Ureter (tissue), 1 donor: ENCODE results near the gene HHIPL1. TPM values are rescaled to one million over a fixed set of nuclear protein-coding genes. Genes with fewer than 3 reads are reported as not detected.

Experiments used
- DNase-seq: peaks from one replicate; pipeline ENCODE4 v3.0.0-alpha.2; 2020; ENCODE audit warnings: low spot score
- total RNA-seq: library from RNA; stranded (reverse); gene quantifications from one replicate; pipeline ENCODE4 v1.2.4, GENCODE V29; 2023
- donor health status: DM: yes; HTN: yes; CAD: no.

The HHIPL1 gene
- total RNA-seq, 1 donor from 2014 or later: 2.4 TPM

DNA sequence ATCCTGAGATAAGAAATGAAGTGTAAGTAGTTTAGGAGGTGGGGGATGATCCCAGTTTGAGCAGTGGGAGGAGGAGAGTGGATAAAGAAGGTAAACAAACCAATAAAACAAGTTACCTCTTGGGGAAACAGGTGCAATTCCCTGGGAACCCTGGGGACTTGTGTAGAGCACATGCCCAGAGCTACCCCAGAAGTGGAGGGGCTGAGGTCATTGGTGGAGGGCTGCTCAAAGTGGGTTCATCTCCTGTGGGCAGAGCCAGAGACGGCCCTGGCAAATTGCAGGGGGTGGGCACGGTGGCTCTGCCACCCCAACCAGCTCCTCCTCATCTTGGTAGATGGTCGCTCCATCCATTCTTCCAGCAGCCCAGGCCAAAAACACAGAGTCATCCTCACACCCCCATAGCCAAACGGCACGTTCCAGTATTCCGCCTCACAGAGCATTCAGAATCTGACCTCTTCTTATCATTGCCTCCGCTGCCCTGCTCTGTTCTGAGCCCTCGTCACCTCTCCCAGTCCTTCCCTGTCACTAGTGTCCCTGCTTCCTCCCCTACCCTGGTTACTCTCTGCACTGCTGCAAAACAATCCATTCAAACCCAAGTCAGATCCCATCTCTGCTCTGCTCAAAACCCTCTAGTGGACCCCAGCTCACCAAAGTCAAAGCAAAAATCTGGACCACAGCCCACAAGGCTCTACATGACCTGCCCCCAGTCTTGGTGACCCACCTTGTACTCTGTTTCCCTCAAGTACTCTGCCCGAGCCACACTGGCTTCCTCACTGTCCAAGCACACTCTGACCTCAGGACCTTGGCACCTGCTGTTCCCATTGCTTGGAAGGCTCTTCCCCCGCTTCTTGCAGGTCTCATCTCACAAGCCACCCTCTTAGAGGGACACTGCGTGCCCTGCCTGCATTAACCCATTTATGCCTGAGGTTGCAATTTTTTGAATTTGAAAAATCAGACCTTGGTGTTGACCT is 44.6 kb downstream of the HHIPL1 start:
- DNase-seq: no peak

DNA sequence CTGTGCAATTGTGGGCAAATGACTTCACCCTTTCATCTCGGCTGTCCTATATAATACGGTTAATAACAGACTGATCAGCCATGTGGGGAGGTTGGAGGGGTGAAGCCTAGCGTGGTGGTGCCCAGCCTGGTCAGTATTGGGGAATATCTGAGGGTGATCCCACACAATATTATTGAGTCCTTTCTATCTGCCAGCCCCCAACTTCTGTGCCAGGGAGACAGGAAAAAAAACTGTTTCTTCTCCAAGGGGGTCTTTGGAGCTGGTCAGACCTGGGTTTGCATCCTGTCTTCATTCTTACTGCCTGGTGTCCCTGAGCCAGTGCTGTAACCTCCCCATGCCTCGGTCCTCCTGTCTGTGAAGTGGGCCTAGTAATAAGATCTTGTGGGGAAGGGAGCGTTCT is 45.7 kb downstream of the HHIPL1 start:
- no peak for DNase-seq

DNA sequence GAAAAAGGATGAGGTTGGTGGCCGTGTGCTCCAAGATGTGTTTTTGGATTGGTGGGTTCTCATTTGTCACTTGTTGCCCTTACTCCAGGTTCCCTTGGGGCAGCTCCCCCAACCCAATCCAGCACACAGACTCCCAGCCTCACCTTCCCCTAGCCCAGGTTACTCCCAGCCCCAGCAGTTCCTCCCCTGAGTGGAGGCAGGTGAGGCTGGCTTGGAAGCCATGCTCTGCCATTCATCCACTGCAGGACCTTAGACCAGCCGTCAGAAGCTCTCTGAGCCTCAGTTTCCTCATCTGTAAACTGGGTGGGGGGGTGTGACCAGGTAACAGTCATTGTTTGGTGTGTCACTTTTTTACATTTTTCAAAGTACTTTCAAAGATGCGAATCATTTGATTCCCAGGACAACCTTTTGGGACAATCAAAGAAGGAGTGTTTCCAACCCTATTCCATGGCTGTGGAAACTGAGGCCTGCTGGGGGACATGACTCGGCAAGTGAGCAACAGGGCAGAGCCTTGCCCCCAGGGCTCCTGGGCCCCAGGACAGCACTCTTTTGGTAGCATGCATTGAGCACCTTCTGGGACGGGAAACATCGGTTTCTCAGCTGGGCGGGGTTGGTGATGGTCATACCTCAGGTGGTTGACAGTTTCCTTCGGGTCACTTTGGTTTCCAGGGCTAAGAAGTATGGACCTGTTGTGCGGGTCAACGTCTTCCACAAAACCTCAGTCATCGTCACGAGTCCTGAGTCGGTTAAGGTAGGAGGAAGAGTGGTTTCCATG is 46.4 kb downstream of the HHIPL1 start:
- no peak for DNase-seq

DNA sequence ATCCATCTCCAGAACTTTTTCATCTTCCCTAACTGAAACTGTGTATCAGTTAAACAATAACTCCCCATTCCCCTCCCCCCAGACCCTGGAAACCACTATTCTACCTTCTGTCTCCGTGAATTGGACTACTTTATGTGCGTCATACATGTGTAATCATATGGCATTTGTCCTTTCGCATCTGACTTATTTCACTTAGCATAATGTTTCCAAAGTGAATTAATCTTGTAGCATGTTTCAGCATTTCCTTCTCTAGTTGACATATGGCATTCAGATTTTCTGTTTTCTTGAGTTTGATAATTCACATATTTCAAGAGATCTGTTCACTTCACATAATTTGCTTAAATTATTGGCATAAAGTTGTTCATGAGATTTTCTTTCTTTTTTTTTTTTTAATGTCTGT is 49.0 kb downstream of the HHIPL1 start:
- DNase-seq: no peak

DNA sequence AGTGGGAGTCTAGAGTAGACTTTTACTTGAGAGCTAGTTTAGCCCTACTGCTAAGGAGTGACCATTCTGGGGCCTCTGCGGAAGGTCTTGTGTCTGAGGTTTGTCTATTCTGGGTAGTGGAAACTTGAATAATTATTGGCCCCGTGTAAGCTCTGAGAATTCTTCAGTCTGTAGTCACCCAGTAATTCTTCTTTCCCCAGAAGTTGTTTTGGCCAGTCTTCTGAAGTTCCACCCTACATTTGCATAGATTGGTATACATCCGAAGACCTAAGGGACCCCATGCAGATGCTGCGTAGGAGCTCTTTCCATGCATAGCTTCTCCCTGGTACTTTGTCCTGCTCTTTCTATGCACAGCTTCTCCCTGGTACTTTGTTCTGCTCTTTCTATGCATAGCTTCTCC is 52.0 kb downstream of the HHIPL1 start:
- DNase-seq: no peak

DNA sequence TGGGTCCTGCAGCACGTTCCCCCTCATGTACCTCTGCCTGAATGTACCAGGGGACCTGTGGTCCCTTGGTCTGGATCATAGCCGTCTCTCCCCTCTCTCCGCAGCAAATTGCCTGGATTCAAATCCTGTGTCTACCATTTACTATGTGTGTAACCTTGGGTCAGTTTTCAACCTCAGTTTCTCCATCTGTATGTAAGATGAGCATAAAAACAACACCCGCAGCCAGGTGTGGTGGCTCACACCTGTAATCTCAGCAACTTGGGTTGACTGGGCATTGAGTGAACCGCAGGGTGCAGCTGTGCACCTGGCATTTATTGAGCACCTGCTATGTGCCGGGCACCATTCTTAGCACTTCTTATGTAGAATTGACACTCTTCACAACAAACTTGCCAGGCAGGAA is 53.3 kb downstream of the HHIPL1 start:
- no peak for DNase-seq

DNA sequence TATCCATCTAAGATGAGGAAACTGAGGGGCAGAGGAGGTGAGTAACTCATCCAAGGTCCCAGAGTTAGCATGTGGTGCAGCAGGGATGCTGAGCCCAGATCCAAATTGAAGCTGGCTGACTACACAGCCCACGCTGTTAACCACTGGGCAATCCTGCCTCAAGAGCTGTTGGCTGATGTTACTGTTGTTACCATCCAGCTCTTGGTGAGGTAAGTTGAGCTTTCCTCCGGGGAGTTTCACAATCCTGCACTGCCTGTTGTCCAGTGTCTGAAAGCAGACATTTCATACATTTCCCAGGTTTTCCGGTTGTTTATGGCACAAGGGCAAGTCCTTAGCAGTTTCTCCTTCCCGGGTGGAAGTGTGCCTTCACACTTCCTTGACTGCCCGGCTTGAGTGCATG is 53.7 kb downstream of the HHIPL1 start:
- DNase-seq: no peak

DNA sequence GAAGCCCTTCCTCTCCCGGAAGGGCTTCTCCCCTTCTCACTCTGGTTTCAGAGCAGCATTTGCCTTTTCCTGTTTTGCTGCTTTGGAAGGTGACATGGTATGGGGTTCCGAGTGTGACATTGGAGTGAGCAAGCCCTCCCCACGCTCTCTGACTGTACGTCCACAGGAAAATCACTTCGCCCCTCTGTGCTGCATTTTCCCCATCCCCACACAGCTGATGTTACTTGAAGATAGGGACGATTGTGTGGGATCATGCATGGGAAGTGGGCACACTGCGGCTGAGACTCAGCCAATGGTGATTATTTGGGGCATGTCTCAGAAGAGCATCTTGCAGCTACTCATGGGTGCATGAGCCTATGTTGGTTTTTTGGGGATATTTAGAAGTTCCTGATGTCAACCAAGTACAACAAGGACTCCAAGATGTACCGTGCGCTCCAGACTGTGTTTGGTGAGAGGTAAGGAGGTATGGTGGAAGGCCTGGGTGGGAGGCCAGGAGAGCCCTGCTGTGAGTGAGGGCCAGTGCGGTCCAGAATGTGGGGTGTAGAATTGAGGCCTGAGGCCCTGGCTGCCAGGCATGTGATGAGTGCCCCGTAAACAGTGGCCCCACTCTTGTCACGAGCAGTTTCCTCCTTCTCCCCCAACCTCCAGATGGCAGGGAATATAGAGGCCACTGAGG is 54.3 kb downstream of the HHIPL1 start:
- DNase-seq: no peak

DNA sequence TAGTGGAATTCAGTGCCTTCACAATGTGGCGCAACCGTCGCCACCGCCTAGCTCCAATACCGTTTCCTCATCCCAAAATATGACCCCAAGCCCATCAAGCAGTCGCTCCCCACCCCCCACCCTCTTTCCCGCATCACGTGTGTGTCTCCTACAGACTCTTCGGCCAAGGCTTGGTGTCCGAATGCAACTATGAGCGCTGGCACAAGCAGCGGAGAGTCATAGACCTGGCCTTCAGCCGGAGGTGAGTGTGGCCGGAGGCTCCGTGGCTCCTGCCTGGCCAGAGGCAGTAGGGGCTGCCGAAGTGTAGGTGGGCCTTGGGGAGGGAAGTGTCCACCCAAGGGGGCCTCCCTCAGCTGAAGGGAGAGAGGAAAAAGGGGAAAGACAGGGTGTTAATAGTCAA is 54.9 kb downstream of the HHIPL1 start:
- DNase-seq: no peak

DNA sequence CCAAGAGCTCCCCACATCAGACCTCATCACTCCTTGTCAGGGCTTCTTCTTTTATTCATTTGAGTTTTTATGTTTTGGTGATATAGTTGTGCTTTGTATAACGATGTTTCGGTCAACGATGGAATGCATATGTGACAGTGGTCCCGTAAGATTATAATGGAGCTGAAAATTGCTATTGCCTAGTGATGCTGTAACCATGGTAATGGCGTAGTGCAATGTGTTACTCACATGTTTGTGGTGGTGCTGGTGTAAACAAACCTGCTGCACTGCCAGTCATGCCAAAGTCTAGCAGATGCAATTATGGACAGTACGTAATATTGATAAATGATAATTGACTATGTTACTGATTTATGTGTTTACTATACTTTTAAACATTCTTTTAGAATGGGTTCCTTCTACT is 55.5 kb downstream of the HHIPL1 start:
- no peak for DNase-seq

DNA sequence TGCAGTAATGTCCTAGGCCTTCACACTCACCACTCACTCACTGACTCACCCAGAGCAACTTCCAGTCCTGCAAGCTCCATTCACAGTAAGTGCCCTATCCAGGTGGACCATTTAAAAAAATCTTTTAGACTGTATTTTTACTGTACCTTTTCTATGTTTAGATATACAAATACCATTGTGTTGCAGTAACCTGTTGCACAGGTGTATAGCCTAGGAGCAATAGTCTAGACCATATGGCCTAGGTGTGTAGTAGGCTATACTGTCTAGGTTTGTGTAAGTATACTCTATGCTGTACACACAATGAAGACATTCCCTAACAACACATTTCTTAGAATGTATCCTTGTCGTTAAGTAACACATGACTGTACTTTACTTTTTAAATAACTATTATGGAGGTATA is 56.3 kb downstream of the HHIPL1 start:
- no peak for DNase-seq

DNA sequence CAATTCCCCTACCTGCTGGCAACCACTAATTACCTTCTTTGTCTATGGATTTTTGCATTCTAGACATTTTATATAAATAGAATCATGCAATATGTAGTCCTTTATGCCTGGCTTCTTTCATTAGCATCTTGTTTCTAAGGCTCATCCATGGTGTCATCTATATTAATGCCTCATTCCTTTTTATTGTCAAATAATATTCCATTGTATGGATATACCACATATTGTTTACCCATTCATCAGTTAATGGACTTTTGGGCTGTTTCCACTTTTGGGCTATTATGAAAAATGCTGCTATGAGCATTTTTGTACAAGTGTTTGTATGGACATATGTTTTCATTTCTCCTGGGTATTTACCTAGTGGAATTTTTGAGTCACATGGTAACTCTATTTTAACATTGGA is 57.2 kb downstream of the HHIPL1 start:
- DNase-seq: no peak

DNA sequence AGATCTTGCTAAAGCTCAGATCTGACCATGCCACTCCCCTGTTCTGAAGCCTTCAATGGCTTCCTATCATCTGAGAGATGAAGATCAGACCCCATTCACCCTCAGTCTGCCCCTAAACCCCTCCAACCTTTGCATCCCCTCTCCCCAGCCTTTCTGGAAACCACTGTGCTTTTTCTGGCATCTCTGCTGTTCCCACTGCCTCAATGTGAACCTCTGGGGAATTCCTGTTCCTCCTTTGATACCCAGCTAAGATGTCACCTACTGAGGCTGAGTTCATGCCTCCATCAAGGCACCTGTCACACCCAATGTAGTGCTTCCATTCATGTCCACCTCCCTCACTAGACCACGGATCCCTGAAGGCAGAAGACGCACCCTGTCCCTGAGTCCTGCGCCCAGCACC is 58.5 kb downstream of the HHIPL1 start:
- DNase-seq: no peak

DNA sequence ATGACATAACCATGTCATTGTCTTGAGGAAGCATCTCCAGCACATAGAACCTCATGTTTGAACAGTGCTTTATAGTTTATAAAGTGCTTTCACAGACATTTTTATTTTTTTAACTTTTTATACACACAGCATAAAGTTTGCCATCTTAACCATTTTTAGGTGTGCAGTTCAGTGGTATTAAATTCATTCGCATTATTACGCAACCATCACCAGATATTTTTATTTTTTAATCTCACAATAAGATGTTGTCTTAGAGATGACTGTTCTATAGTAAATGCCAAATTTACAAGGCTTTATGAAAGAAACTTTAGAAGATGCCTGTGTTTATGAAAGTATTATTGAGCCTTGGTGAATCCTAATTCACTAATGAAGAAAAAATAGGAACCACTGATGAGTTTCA is 59.1 kb downstream of the HHIPL1 start:
- DNase-seq: no peak

DNA sequence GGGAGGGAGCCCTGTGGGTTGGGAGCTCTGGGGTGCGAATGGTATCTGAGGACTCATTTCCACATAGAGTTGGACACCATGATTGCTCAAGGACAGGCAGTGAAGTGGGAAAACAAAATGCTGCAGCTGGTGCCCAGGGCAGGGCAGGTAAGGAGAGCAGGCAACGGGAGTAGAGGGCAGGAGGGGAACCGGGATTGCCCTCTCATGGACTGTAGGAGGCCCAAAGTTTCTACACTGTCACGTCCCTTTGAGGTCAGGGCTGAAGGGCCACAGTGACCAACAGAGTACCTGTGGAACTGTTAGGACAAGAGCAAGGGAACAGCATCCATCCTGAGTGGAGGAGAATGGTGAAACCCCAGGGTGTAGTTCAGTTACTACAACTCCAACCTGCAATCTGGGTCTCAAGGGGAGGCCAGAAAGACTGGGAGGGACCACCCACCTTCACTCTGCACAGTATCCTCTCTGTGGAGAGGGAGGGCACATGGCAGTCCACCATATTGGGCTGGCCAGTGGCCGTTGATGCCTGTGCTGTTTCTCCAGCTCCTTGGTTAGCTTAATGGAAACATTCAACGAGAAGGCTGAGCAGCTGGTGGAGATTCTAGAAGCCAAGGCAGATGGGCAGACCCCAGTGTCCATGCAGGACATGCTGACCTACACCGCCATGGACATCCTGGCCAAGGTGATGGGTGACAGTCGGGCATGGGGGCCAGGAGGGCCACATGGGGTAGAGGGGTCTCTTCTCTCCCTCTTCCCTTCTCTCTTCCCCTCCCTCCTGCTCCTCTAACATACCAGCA is 61.4 kb downstream of the HHIPL1 start:
- DNase-seq: no peak

DNA sequence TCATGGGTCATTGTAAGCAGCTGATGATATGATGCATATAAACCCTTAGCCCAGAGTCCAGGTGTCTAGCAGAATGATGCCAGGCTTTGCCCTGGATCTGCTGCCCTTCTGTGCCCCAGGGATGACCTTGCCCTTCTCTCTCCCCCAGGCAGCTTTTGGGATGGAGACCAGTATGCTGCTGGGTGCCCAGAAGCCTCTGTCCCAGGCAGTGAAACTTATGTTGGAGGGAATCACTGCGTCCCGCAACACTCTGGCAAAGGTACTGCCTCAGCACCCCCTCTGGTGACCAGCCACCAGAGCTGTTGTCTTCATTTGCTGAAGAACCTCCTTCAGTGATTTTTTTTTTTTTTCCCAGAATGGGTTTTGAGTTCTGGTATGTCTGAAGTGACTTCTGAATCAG is 62.5 kb downstream of the HHIPL1 start:
- no peak for DNase-seq

DNA sequence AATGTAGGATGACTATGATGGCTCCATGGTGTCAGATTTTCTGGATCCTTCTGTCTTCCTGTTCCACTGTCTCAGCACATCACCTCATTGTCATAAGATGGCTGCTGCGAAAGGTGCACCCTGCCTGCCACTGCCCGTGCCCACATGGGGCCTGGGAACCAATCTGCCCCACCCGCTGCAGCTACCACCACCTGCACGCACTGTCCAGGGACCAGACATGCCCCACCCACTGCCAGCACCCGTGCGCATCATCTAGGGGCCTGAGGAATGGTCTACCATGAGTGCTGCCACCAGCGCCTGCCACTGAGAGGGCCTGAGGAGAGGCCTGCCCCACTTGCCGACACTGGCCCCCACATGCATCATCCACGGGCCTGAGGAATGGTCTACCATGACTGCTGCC is 63.0 kb downstream of the HHIPL1 start:
- no peak for DNase-seq

DNA sequence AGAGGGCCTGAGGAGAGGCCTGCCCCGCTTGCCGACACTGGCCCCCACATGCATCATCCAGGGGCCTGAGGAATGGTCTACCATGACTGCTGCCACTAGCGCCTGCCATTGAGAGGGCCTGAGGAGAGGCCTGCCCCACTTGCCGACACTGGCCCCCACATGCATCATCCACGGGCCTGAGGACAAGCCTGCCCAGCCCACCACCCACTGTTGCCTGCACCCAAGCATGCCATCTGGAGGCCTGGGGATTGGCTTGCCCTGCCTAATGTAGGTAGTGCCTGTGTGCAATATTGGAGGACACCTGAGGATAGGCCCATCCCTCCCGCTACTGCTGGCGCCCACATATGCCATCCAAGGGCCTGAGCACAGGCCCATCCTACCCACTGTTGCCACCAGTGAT is 63.5 kb downstream of the HHIPL1 start:
- no peak for DNase-seq

DNA sequence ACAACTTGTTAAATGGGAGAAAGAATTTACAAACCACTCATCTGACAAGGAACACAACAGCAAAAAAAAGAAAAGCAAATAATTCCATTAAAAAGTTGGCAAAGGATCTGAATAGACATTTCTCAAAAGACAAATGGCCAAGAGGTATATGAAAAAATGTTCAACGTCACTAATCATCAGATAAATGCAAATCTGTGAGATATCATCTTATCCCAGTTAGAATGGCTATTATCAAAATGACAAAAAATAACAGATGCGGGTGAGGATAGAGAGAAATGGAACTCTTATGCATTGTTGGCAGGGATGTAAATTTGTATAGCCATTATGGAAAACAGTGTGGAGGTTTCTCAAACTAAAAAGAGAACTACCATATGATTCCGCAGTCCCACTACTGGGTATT is 69.0 kb downstream of the HHIPL1 start:
- DNase-seq: no peak

DNA sequence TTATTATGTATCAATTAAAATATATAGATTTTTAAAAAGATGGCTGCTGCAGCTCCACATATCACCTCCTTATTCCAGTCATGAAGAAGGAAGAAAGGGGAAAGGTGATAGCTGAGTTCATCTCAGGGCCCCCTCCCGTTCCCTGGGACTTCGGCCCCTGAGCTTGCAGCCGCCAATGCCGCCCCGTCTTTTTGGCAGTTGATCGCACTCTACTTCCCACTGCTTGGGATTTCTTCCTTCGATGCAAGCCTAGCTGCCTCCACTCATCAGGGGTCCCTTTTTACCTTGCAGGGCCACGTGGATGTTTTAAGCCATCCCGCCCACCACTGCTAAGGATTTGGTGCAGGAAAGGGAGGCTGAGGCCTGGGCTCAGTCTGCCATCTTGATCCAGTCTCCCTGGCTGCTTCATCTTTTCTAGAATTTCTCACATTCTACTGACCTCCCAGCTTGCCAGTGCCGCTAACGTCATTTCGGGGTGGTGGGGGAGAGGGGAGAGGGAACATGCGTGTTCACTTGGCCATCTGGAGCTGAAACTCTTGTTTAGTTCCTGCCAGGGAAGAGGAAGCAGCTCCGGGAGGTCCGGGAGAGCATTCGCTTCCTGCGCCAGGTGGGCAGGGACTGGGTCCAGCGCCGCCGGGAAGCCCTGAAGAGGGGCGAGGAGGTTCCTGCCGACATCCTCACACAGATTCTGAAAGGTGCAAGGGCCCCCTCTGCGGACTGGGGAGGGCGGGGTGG is 70.5 kb downstream of the HHIPL1 start:
- no peak for DNase-seq
